T follicular helper cell (primary cell): ENCODE results near the gene CAVIN4.

Experiments used
- DNase-seq: peaks from one replicate; pipeline ENCODE4 v3.0.0-alpha.2; 2020; ENCODE audit warnings: low read depth
- total RNA-seq, 2 experiments: gene quantifications; one replicate each; lab custom pipeline; 2026; lab: John Stamatoyannopoulos, UW

The CAVIN4 gene
- total RNA-seq: 0.13 to 0.24 reads per million in 2 experiments

DNA sequence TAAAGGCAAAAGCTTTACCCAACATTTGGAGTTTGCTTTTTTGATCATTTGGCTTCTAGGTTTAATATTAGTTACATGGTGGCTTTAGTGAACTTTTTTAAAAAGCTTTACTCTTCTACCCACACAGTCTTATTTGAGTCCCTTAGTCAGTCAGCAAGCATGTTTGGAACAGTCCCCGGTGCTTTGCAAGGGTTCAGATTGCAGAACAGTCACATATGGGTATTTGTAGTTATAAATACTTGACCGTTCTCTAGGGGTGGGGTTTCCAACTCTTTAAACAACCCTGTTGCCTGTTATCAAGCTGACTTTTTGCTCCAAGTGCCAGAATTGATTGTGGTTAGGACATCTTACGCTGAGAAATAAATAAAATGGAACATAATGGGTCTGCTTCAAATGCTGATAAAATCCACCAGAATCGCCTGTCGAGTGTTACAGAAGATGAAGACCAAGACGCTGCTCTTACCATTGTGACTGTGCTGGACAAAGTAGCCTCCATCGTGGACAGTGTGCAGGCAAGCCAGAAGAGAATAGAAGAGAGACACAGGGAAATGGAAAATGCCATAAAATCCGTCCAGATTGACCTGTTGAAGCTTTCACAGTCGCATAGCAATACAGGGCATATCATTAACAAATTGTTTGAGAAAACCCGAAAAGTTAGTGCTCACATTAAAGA, at the start of gene CAVIN4:
CAVIN4 (plus strand) TSS at position 304 of the 673 bp plus-strand sequence; CDS start at position 369, 65 bp downstream.
- DNase-seq: no peak

GRCh38 chr9:100534401-100534800, 43.5 kb upstream of the CAVIN4 start:
- no peak for DNase-seq

DNA sequence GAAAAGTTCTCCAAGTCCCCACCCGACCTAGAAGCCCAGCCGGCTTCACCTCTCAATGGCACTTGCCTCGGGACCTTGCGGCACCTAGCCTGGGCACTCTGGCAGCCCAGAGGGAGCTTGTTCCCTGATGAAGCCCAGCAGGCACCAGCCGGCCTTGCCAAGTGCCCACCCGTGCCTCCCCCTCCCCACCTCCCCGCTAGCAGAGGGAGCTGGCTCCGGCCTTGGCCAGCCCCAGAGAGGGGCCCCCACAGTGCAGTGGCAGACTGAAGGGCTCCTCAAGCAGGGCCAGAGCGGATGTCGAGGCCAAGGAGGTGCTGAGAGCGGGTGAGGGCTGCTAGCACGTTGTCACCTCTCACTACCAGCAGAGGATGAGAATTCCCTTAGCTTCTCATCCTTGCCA, 37.6 kb upstream of the CAVIN4 start:
- no peak for DNase-seq

GRCh38 chr9:100549048-100549447, 28.8 kb upstream of the CAVIN4 start:
- no peak for DNase-seq

GRCh38 chr9:100554935-100555401, 22.9 kb upstream of the CAVIN4 start:
- no peak for DNase-seq

DNA sequence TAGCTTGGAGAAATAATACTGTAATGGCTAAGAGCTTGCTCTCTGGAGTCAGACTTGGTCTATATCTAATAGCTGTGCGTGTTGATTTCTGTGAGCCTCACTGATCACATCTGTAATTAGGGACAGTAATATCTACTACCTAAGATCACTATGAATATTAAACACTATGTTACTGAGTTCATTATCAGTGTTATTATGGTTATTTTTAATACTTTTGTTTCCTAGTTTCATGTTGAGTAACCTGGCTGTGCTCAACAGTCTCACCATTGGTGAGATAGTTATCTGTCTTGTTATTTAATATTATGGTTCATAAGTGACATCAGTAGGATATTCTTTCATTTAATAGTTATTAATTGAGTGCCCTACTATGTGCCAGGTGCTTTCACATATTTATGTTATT, 22.4 kb upstream of the CAVIN4 start:
- no peak for DNase-seq

DNA sequence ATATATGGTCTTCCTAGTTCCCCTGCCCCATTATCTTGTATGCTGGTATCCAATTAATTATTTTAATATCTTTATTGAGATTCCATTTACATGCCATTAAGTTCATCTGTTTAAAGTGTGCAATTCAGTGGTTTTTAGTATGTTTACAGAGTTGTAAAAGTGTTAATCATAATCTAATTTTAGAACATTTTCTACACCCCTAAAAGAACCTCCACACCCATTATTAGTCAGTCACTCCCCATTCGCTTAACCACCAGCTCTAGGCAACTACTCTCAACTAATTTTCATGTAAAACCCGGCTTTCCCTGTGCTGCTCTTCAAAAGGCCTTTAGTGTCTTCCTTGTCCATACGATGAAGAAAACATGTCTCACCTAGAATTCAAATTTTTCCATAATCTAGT, 20.8 kb upstream of the CAVIN4 start:
- DNase-seq: no peak

DNA sequence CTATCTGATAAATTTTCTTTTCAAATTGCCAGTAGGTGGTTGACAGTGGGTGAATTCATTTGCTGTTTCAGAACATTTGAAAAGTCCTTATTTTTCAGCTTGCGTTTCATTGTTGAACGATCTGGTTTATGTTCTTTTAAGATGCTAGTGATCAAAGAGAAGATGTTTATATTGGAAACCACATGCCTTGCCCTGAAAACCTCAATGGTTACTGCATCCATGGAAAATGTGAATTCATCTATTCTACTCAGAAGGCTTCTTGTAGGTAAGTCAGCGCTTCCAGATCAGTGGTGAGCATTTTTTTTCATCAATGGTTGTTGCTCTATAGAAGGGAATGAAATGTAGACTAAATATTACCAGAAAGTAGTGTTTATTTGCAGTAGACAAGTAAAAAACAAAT, 16.6 kb upstream of the CAVIN4 start:
- DNase-seq: no peak

GRCh38 chr9:100567856-100568255, 10.0 kb upstream of the CAVIN4 start:
- no peak for DNase-seq

DNA sequence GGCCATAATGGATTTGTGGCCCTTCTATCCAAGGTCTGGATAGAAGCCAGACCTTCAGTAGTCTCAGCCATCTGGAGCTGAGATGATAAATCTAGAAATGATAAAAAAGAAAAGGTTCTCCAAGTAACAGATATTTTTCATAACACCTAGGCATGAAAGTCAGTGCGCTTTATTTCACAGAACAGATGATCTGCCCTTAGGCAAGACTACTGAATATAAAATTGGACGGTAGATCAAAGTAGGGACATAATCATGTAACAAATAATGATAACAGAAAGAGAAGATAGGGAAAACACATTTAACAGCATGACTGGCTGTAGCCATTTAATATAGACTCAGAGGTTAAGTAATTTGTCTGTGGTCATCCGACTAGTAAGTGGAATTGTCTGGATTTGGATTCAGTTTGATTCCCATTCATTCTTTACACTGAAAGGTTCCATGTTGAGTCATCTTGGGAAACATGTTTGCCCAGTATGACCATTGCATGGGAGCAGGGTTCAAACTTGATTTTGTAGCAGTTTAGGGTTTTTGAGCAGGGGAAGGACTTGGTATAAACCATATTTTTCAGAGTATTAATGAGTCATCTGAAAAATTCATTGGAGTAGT, 4.1 kb upstream of the CAVIN4 start:
- no peak for DNase-seq

GRCh38 chr9:100575006-100575405, 2.9 kb upstream of the CAVIN4 start:
- DNase-seq: no peak

GRCh38 chr9:100575765-100576386, 2.0 kb upstream of the CAVIN4 start:
- DNase-seq: no peak

DNA sequence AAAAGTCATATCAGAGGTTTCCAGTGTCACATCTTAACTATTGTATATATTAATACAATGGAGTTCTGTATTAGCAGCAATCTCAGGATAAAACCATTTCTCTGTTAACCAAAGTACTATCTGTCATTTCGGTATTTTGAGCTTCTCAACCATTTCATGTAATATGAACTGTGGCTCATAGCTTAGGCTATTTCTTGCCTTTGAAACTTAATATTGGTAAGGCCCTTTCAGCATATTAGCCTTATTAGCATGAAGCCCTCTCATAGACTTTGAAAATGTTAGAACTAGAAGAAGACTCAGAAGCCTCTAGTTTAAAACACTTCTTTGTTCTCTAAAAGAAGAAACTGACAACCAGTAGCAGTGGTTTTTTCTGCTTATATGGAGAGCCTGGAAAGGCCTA, 731 bp downstream of the CAVIN4 start:
- no peak for DNase-seq

DNA sequence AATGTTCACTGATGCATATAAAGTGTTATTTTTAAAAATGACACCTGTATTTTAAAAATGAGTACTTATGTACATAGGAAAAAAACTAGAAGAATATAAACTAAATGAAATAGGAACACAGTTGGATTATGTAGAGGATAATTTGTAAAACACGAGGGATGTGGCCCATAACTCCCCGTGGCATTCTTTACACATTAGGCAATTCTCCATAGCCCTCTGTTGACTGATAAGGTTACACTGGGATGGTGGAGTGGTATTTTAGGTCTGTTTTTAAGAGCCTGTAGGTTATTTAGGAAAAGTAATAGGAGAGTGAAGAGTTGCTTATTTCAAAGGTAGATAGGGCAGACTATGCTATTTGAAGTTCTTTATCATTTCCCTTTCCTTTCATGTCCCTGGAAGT, 1.8 kb downstream of the CAVIN4 start:
- DNase-seq: no peak

DNA sequence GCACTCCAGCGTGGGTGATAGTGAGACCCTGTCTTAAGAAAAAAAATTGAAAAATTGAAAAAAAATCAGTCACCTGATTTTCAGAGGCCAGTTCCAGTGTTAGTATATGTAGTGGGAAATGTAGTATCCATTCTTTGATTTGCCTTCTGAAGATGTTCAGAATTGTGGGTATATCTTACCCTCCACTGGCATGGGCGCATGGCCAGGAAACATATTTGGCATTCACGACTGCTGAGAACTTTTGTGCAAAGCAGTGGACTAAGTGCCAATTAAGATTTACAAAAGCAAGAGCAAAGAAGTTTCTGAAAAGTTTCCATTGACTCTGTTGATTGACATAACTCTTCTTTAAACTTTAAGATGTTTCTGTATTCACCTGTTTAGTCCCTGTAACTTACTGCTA, 2.4 kb downstream of the CAVIN4 start:
- DNase-seq: no peak

GRCh38 chr9:100581081-100581480, 3.2 kb downstream of the CAVIN4 start:
- DNase-seq: no peak

GRCh38 chr9:100581661-100582060, 3.8 kb downstream of the CAVIN4 start:
- no peak for DNase-seq

DNA sequence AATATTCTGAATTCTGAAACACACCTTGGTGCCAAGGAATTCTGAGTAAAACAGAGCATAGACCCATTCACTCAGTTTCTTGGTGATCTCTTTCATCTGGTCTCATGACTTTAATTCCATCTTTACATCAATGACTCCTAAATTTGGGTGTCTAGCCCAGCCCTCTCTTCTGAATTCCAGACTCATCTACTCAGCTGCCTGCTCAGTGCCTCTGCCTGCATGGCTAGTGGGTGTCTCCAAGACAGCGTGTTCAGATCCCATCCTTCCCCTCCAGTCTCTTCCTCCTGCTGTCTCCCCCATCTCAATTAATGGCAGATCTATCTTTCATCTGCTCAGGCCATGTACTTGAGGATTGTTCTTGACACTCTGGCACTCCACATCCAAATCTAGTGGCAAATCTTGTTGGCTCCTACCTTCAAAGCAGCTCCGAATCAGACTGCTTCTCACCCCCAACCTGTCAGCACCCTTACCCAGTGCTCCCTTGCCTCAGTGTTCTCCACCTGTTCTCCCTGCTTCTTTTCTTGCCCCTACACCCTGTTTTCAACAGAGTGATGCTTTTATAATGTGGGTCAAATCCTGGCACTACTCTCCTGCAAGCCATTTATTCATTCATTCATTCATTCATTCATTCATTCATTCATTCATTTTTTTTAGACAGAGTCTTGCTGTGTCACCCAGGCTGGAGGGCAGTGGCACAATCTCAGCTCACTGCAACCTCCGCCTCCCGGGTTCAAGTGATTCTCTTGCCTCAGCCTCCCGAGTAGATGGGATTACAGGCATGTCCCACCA, 5.3 kb downstream of the CAVIN4 start:
- no peak for DNase-seq

- no peak for DNase-seq
Measured at GRCh38 chr9:100584951-100585350, 7.1 kb downstream of the CAVIN4 start.

- DNase-seq: no peak
Measured at GRCh38 chr9:100586093-100586492, 8.2 kb downstream of the CAVIN4 start.

DNA sequence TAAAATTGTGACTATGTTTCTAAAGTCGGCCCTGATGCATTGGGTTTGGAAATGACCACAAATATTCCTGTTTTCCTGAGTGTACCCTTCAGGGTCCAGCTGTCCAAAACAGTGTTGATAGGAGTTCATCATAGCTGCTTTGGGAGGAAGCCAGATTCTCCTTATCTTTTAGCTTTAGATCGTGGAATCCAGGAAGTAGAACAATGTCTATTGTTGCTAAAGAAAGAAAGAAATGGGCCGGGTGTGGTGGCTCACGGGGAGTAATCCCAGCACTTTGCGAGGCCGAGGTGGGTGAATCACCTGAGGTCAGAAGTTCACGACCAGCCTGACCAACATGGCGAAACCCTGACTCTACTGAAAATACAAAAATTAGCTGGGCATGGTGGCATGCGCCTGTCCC, 9.5 kb downstream of the CAVIN4 start:
- DNase-seq: no peak

- no peak for DNase-seq
Measured at GRCh38 chr9:100589582-100589981, 11.7 kb downstream of the CAVIN4 start.
